Smooth muscle cell of the brain vasculature (primary cell): ENCODE measurements around the gene SPTBN1.
"Not testable (repeated sequence)": the region's sequence is repeated elsewhere in the genome, so short reads cannot be mapped to it uniquely, and the experiment has no call there.

ENCODE experiments used
- DNase-seq: peaks from one replicate; pipeline ENCODE4 v3.0.0-alpha.2; 2012; ENCODE audit warnings: low read depth, low spot score

SPTBN1 gene

GRCh38 chr2:54528311-54528955, 72.3 kb downstream of the SPTBN1 start:
- DNase-seq = no peak

DNA sequence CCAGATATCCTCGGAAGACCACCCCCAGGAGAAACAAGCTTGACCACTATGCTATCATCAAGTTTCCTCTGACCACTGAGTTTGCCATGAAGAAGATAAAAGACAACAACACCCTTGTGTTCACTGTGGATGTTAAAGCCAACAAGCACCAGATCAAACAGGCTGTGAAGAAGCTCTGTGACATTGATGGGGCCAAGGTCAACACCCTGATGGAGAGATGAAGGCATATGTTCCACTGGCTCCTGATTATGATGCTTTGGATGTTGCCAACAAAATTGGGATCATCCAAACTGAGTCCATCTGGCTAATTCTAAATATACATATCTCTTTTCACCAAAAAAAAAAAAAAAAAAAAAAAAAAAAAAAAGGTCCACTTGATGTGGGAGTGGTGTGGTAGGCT, 73.4 kb downstream of the SPTBN1 start:
- DNase-seq = not testable (repeated sequence)

DNA sequence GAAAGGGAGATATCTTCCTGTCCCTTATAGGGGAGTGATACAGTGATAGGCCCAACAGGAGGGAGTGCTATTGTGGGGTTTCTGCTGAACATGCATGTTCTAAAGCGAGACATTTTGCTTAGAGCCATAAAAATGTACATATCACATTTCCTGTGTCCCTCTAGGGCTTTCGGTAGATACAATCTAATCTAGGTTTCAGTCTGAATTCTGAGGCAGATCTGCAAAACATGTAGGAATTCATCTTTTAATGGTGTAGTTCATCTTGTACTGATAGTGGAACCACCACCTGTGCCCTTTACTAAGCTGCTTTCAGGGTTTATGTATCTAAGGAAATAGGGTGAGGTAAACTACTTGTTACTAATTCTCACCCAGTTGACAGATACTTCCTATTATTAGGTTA, 73.8 kb downstream of the SPTBN1 start:
- DNase-seq = no peak

DNA sequence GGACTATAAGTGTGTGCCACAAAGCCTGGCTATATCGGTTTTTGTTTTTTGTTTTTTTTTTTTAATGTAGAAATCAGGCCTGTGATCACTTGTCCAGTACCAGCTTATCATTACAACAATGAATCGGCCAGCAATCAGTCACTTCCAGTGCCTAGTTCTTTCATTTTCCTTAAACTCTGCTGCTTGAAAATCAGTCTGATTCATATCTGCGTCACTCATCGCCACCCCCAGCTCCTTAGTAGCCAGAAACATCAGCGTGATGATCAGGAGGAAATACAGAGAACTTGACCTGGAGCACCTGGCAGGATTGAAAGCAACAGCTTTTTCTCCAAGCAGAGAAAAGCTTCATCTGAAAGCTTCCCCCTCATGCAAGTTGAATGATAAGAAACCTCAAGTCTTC, 75.4 kb downstream of the SPTBN1 start:
- DNase-seq = no peak

DNA sequence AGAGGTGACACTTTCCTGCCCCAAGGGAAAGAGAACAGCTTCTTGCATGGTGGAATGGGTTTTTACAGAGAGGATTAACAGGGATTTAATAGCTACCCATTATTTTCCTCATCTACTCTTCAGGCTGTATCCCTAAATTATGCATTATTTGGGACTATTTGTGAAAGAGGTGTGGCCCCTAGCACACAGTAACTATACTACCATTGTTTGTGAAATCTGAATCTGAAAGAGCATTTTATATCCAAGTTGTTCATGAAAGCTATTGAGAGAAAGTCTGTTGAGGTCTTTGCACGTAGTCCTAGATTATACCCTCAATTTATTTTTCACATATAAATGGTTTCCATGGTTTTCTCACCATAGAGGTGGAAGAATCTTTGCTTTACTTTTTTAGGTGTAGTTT, 78.1 kb downstream of the SPTBN1 start:
- no peak for DNase-seq

DNA sequence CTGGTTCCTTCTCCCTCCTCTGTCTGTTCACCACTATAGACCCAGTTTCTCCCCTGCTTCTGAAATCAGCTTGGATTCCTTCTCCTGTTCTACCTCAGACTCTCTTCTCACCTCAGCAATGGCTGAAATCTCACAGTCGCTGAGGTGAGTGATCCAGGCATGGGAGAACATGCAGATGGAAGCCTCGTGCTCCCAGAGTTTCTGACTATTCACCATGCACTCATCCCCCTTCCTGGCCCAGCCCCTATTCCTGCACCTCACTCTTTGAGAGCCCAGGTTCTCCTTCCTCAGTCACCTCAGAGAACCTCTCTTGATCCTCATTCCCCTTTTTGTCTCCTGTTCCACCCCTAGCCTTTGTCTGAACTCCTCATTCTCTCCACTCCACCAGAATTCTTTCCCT, 78.5 kb downstream of the SPTBN1 start:
- DNase-seq = no peak

- DNase-seq = no peak
Observed at GRCh38 chr2:54535599-54536195, 79.6 kb downstream of the SPTBN1 start.

GRCh38 chr2:54536720-54537119, 80.6 kb downstream of the SPTBN1 start:
- no peak for DNase-seq

- no peak for DNase-seq
Observed at GRCh38 chr2:54538537-54538936, 82.4 kb downstream of the SPTBN1 start.

DNA sequence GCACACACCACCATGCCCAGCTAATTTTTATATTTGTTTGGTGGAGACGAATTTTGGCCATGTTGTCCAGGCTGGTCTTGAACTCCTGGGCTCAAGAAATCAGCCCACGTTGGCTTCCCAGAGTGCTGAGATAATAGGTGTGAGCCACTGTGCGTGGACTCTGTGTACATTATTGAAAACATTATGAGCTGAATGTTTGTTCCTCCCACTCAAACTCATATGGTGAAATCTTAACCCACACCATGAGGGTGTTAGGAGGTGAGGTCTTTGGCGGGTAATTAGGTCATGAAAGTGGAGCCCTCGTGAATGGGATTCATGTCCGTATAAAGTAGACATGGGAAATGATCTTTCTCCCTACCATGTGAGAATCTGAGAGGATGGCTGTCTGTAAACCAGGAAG, 83.6 kb downstream of the SPTBN1 start:
- DNase-seq = no peak

DNA sequence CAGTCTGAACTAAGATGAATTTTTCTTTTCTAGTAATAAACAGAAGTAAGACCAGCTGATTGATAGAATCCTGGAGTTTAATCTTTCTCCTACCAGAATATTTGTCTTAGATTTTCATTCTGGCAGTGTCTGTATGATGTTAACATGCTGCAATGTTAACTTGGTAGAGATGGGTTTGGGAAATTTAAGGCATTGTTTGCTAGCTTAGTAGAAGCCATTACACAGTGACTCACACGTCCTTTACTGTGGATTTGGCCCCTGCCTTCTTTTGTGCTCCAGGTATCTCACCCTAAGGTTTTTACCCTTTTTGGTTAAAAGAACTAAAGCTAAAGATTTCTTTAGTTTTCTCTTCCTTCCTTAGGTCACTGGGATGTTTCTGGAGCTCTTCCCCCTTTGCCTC, 84.1 kb downstream of the SPTBN1 start:
- no peak for DNase-seq

DNA sequence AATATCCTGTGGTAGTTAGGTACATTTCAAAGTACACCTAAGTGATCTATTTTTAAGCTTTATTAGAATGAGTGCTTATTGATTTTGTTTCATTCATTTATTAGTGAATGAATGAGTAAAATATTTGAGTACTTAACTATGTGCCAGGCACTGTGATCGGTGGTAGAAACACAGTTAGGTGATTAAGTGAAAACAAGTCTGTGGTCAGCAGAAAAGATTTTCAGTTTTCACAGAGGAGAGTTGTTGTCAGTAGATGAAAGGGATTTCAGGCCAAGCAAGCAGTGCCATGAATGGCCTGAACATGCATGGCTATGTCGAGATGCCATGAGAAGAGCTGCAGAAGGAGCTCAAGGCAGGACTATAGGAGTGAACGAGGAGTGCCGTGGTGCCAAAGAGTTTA, 85.9 kb downstream of the SPTBN1 start:
- DNase-seq = no peak

- no peak for DNase-seq
Observed at GRCh38 chr2:54543733-54544396, 87.7 kb downstream of the SPTBN1 start.

- no peak for DNase-seq
Observed at GRCh38 chr2:54545702-54546450, 89.7 kb downstream of the SPTBN1 start.

- no peak for DNase-seq
Observed at GRCh38 chr2:54546518-54546917, 90.4 kb downstream of the SPTBN1 start.

- DNase-seq = no peak
Observed at GRCh38 chr2:54546923-54547720, 91.0 kb downstream of the SPTBN1 start.

GRCh38 chr2:54549430-54549829, 93.3 kb downstream of the SPTBN1 start:
- no peak for DNase-seq

DNA sequence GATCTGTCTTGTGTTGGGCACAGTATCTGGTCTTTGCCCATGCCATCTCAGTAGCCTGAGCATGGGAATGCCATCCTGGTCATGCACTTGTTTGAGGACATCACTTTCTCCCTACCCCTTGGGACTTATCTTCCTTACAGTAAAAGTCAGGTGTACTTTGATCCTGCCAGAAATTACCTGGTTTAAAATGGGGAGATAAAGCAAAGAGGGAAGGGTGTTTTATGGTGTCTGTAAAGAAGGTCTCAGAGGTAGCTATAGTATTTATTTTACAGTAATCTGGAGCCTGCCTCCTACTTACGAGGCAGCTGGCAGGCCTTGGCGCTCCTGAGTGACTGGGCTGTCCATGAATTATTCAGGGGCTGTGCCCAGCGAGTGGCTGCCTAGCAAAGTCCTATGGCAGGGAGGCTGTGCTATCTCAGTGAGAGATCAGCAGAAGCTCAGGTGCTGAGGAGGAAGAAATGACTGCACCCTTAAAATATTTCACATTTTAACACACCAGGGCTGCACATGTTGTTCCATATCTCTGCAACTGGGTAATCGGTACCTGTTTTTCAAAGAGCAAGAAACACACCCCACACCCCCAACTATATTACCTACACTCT, 93.9 kb downstream of the SPTBN1 start:
- no peak for DNase-seq

- no peak for DNase-seq
Observed at GRCh38 chr2:54550547-54550946, 94.4 kb downstream of the SPTBN1 start.

- DNase-seq = no peak
Observed at GRCh38 chr2:54551123-54551756, 95.1 kb downstream of the SPTBN1 start.

GRCh38 chr2:54553075-54553474, 96.9 kb downstream of the SPTBN1 start:
- no peak for DNase-seq
